ENCODE results near the gene KRTAP4-9.
A peak's percentile ranks its signal among the peaks of the same experiment; 100 is the strongest.
"Not testable (repeated sequence)": the region's sequence is repeated elsewhere in the genome, so short reads cannot be mapped to it uniquely, and the experiment has no call there.

KRTAP4-9 gene

GRCh38 chr17:41069031-41069430, 36.2 kb upstream of the KRTAP4-9 start:
- H3K4me2 ChIP-seq (ENCODE audit: low read length), result no peak overlapping the region
- no peaks in the 10 kb centered on the region for H3K9me3 ChIP-seq (replicated peaks; ENCODE audit: low read length)
- H3K4me3 ChIP-seq (ENCODE audit: low read length), result no peak overlapping the region
- no peaks in the 10 kb centered on the region for H3K36me3 ChIP-seq (ENCODE audit: insufficient read depth, low read length)
- peaks cover 15% of the 10 kb centered on the region for H3K4me1 ChIP-seq (ENCODE audit: control insufficient read depth, insufficient read depth, low read length)
- no peaks in the 10 kb centered on the region for H3K27me3 ChIP-seq (ENCODE audit: control insufficient read depth, insufficient read depth, low read length)
- H3K9ac ChIP-seq (ENCODE audit: low read depth, low read length), result no peak overlapping the region

- H3K4me3 ChIP-seq (ENCODE audit: low read length), result no peak overlapping the region
- no peaks in the 10 kb centered on the region for H3K27me3 ChIP-seq (ENCODE audit: control insufficient read depth, insufficient read depth, low read length)
- H3K36me3 ChIP-seq (ENCODE audit: insufficient read depth, low read length), result no peaks in the 10 kb centered on the region
- H3K9me3 ChIP-seq (replicated peaks; ENCODE audit: low read length), result no peaks in the 10 kb centered on the region
- no peak overlapping the region for H3K9ac ChIP-seq (ENCODE audit: low read depth, low read length)
- H3K4me2 ChIP-seq (ENCODE audit: low read length), result no peak overlapping the region
- H3K4me1 ChIP-seq (ENCODE audit: control insufficient read depth, insufficient read depth, low read length), result peaks cover 5% of the 10 kb centered on the region
Measured at GRCh38 chr17:41071606-41072360, 33.4 kb upstream of the KRTAP4-9 start.

GRCh38 chr17:41073676-41074075, 31.5 kb upstream of the KRTAP4-9 start:
- peaks cover 4% of the 10 kb centered on the region for H3K4me1 ChIP-seq (ENCODE audit: control insufficient read depth, insufficient read depth, low read length)
- no peaks in the 10 kb centered on the region for H3K36me3 ChIP-seq (ENCODE audit: insufficient read depth, low read length)
- no peaks in the 10 kb centered on the region for H3K27me3 ChIP-seq (ENCODE audit: control insufficient read depth, insufficient read depth, low read length)
- no peak overlapping the region for H3K4me2 ChIP-seq (ENCODE audit: low read length)
- H3K9me3 ChIP-seq (replicated peaks; ENCODE audit: low read length), result no peaks in the 10 kb centered on the region
- H3K9ac ChIP-seq (ENCODE audit: low read depth, low read length), result no peak overlapping the region
- H3K4me3 ChIP-seq (ENCODE audit: low read length), result no peak overlapping the region

GRCh38 chr17:41076788-41077187, 28.4 kb upstream of the KRTAP4-9 start:
- no peaks in the 10 kb centered on the region for H3K36me3 ChIP-seq (ENCODE audit: insufficient read depth, low read length)

GRCh38 chr17:41082626-41083025, 22.6 kb upstream of the KRTAP4-9 start:
- Histone ChIP-seq H3K4me3 (ENCODE audit: low read length) (no peak overlapping the region), H3K4me2 (ENCODE audit: low read length) (no peak overlapping the region), H3K27me3 (ENCODE audit: control insufficient read depth, insufficient read depth, low read length) (no peaks in the 10 kb centered on the region), H3K36me3 (ENCODE audit: insufficient read depth, low read length) (no peaks in the 10 kb centered on the region), H3K9me3 (replicated peaks; ENCODE audit: low read length) (no peaks in the 10 kb centered on the region), H3K9ac (ENCODE audit: low read depth, low read length) (no peak overlapping the region), H3K4me1 (ENCODE audit: control insufficient read depth, insufficient read depth, low read length) (peaks cover 20% of the 10 kb centered on the region)

More at GRCh38 chr17:41076788-41077187, 28.4 kb upstream of the KRTAP4-9 start:
- Histone ChIP-seq H3K27me3 (ENCODE audit: control insufficient read depth, insufficient read depth, low read length) (no peaks in the 10 kb centered on the region), H3K9me3 (replicated peaks; ENCODE audit: low read length) (no peaks in the 10 kb centered on the region), H3K4me2 (ENCODE audit: low read length) (no peak overlapping the region), H3K4me1 (ENCODE audit: control insufficient read depth, insufficient read depth, low read length) (peaks cover under 1% of the 10 kb centered on the region), H3K4me3 (ENCODE audit: low read length) (no peak overlapping the region), H3K9ac (ENCODE audit: low read depth, low read length) (no peak overlapping the region)

GRCh38 chr17:41083427-41083826, 21.8 kb upstream of the KRTAP4-9 start:
- not testable (repeated sequence) for H3K36me3 ChIP-seq (ENCODE audit: insufficient read depth, low read length); H3K27me3 ChIP-seq (ENCODE audit: control insufficient read depth, insufficient read depth, low read length); H3K4me3 ChIP-seq (ENCODE audit: low read length); H3K9ac ChIP-seq (ENCODE audit: low read depth, low read length); H3K9me3 ChIP-seq (replicated peaks; ENCODE audit: low read length)
- Histone ChIP-seq H3K4me1 (ENCODE audit: control insufficient read depth, insufficient read depth, low read length) (peaks cover 20% of the 10 kb centered on the region), H3K4me2 (ENCODE audit: low read length) (peak overlapping the region; percentile 17)

GRCh38 chr17:41084100-41084856, 20.9 kb upstream of the KRTAP4-9 start, which contains the start of gene KRTAP4-7:
Gene KRTAP4-7 (plus strand): TSS chr17:41084150. CDS start chr17:41084207, 57 bp downstream.
- H3K9ac ChIP-seq (ENCODE audit: low read depth, low read length); H3K36me3 ChIP-seq (ENCODE audit: insufficient read depth, low read length); H3K9me3 ChIP-seq (replicated peaks; ENCODE audit: low read length); H3K27me3 ChIP-seq (ENCODE audit: control insufficient read depth, insufficient read depth, low read length); H3K4me3 ChIP-seq (ENCODE audit: low read length): not testable (repeated sequence)
- H3K4me1 ChIP-seq (ENCODE audit: control insufficient read depth, insufficient read depth, low read length), result peaks cover 20% of the 10 kb centered on the region
- peak within 1 kb of the TSS; percentile 21 for H3K4me2 ChIP-seq (ENCODE audit: low read length)

- not testable (repeated sequence) for H3K9me3 ChIP-seq (replicated peaks; ENCODE audit: low read length); H3K27me3 ChIP-seq (ENCODE audit: control insufficient read depth, insufficient read depth, low read length); H3K4me3 ChIP-seq (ENCODE audit: low read length); H3K4me2 ChIP-seq (ENCODE audit: low read length); H3K9ac ChIP-seq (ENCODE audit: low read depth, low read length); H3K36me3 ChIP-seq (ENCODE audit: insufficient read depth, low read length); H3K4me1 ChIP-seq (ENCODE audit: control insufficient read depth, insufficient read depth, low read length)
Measured at GRCh38 chr17:41088760-41089352, 16.3 kb upstream of the KRTAP4-9 start.

- H3K9me3 ChIP-seq (replicated peaks; ENCODE audit: low read length), result no peaks in the 10 kb centered on the region
- H3K4me3 ChIP-seq (ENCODE audit: low read length), result no peak overlapping the region
- peaks cover 16% of the 10 kb centered on the region for H3K4me1 ChIP-seq (ENCODE audit: control insufficient read depth, insufficient read depth, low read length)
- no peaks in the 10 kb centered on the region for H3K36me3 ChIP-seq (ENCODE audit: insufficient read depth, low read length)
- no peak overlapping the region for H3K4me2 ChIP-seq (ENCODE audit: low read length)
- no peak overlapping the region for H3K9ac ChIP-seq (ENCODE audit: low read depth, low read length)
- H3K27me3 ChIP-seq (ENCODE audit: control insufficient read depth, insufficient read depth, low read length), result no peaks in the 10 kb centered on the region
Measured at GRCh38 chr17:41096055-41096454, 9.1 kb upstream of the KRTAP4-9 start.

GRCh38 chr17:41098042-41098441, 7.1 kb upstream of the KRTAP4-9 start, which contains the start of gene KRTAP4-8:
Gene KRTAP4-8 (minus strand): TSS chr17:41098142. CDS start chr17:41098084, 58 bp downstream.
- Histone ChIP-seq H3K36me3 (ENCODE audit: insufficient read depth, low read length) (no peaks in the 10 kb centered on the region), H3K27me3 (ENCODE audit: control insufficient read depth, insufficient read depth, low read length) (no peaks in the 10 kb centered on the region), H3K4me2 (ENCODE audit: low read length) (no peak within 1 kb of the TSS), H3K9me3 (replicated peaks; ENCODE audit: low read length) (no peaks in the 10 kb centered on the region), H3K4me1 (ENCODE audit: control insufficient read depth, insufficient read depth, low read length) (peaks cover 16% of the 10 kb centered on the region), H3K4me3 (ENCODE audit: low read length) (no peak within 1 kb of the TSS), H3K9ac (ENCODE audit: low read depth, low read length) (no peak within 1 kb of the TSS)

- H3K36me3 ChIP-seq (ENCODE audit: insufficient read depth, low read length), result no peaks in the 10 kb centered on the region
- no peak overlapping the region for H3K9ac ChIP-seq (ENCODE audit: low read depth, low read length)
- H3K27me3 ChIP-seq (ENCODE audit: control insufficient read depth, insufficient read depth, low read length), result no peaks in the 10 kb centered on the region
- no peak overlapping the region for H3K4me3 ChIP-seq (ENCODE audit: low read length)
- H3K4me2 ChIP-seq (ENCODE audit: low read length), result no peak overlapping the region
- H3K9me3 ChIP-seq (replicated peaks; ENCODE audit: low read length), result no peaks in the 10 kb centered on the region
- H3K4me1 ChIP-seq (ENCODE audit: control insufficient read depth, insufficient read depth, low read length), result peaks cover 16% of the 10 kb centered on the region
Measured at GRCh38 chr17:41098481-41098880, 6.7 kb upstream of the KRTAP4-9 start.

Measured in skeletal muscle satellite cell (primary cell).